ENCODE data around the gene NLRX1.

NLRX1 gene

DNA sequence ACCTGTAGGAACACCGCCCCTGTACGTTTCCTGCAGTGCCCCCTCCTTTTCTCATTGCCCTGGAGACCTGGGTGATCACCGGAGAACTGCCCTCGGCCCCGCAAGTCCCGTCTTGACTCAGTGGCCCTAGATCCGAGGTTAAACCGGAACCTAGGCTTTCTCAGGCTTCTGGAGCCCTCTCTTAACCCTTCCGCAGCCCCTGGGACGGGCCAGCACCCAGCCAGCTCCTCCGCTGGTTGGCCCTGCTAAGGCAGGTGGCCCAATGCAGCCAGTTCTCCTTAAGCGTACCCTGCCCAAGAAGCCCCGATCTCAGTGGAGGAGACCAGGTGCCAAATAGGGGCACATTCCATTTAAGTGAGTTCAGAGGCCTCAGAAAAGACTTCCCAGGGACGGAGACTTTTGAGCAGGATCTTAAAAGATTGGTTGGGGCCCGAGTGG, 776 bp downstream of the NLRX1 start:
- no peaks in the 10 kb centered on the region for H3F3A ChIP-seq (ENCODE audit: low read depth)
- peak overlapping the region; percentile 92 for H2AFZ ChIP-seq (ENCODE audit: low read length)
- no peaks in the 10 kb centered on the region for H4K20me1 ChIP-seq (ENCODE audit: insufficient read depth, low read length, poor library complexity, severe bottlenecking)
- H3K36me3 ChIP-seq (ENCODE audit: insufficient read depth, low read length), result no peaks in the 10 kb centered on the region
- peak overlapping the region; percentile 85 for H3K4me2 ChIP-seq (ENCODE audit: low read depth, low read length, poor library complexity, severe bottlenecking)
- peak overlapping the region; percentile 96 for H3K9ac ChIP-seq (ENCODE audit: low read depth, low read length, poor library complexity, severe bottlenecking)
- peaks cover 25% of the 10 kb centered on the region for H3K4me1 ChIP-seq (ENCODE audit: insufficient read depth, low read length, poor library complexity, severe bottlenecking)
- no peak for TF ChIP-seq EZH2phosphoT487 (IDR thresholded peaks at IDR 0.05; ENCODE audit: borderline replicate concordance)
- TF ChIP-seq, protein P1, sequence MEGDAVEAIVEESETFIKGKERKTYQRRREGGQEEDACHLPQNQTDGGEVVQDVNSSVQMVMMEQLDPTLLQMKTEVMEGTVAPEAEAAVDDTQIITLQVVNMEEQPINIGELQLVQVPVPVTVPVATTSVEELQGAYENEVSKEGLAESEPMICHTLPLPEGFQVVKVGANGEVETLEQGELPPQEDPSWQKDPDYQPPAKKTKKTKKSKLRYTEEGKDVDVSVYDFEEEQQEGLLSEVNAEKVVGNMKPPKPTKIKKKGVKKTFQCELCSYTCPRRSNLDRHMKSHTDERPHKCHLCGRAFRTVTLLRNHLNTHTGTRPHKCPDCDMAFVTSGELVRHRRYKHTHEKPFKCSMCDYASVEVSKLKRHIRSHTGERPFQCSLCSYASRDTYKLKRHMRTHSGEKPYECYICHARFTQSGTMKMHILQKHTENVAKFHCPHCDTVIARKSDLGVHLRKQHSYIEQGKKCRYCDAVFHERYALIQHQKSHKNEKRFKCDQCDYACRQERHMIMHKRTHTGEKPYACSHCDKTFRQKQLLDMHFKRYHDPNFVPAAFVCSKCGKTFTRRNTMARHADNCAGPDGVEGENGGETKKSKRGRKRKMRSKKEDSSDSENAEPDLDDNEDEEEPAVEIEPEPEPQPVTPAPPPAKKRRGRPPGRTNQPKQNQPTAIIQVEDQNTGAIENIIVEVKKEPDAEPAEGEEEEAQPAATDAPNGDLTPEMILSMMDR (conservative IDR thresholded peaks at IDR 0.05; ENCODE audit: low read length), result no peak
- H3K27me3 ChIP-seq (ENCODE audit: insufficient read depth, low read length, poor library complexity, severe bottlenecking), result no peaks in the 10 kb centered on the region
- H3K4me3 ChIP-seq (ENCODE audit: low read length, poor library complexity, severe bottlenecking), result peak overlapping the region; percentile 86
- H3K9me3 ChIP-seq (ENCODE audit: insufficient read depth, low read depth, low read length), result no peaks in the 10 kb centered on the region
- H3K79me2 ChIP-seq (ENCODE audit: insufficient read depth, low read length), result peaks cover 12% of the 10 kb centered on the region; the same call in 1 of the 2 replicates
- no peaks in the 10 kb centered on the region for H3K9me2 ChIP-seq (replicated peaks; ENCODE audit: low read depth, low read length)

DNA sequence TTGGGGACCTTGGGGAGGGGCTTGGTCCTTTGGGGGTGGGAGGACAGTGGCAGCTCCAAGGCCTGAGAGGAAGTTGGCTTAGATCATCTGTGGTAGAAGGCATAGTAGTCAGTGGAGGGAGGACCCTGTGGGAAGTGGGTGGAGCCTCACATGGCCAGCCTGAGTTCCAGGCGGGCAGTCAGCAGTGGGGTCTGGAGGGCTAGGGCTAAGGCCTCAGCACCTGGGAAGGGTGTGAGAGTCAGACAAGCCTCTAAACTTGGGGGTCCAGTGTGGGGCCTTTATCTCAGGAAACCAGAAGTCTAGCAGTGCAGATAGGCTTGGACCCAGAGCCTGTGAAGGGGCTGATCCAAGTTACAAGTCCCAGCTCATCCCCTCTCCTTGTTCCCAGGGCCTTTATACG, 4.0 kb downstream of the NLRX1 start:
- no peak overlapping the region for H2AFZ ChIP-seq (ENCODE audit: low read length)

DNA sequence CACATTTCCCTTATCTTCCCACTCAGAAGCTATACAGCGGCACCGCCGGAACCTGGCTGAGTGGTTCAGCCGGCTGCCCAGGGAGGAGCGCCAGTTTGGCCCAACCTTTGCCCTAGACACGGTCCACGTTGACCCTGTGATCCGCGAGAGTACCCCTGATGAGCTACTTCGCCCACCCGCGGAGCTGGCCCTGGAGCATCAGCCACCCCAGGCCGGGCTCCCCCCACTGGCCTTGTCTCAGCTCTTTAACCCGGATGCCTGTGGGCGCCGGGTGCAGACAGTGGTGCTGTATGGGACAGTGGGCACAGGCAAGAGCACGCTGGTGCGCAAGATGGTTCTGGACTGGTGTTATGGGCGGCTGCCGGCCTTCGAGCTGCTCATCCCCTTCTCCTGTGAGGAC, 4.9 kb downstream of the NLRX1 start:
- Histone ChIP-seq H3K36me3 (ENCODE audit: insufficient read depth, low read length) (no peaks in the 10 kb centered on the region), H3K4me1 (ENCODE audit: insufficient read depth, low read length, poor library complexity, severe bottlenecking) (peaks cover 52% of the 10 kb centered on the region), H4K20me1 (ENCODE audit: insufficient read depth, low read length, poor library complexity, severe bottlenecking) (no peaks in the 10 kb centered on the region), H2AFZ (ENCODE audit: low read length) (no peak overlapping the region), H3K4me2 (ENCODE audit: low read depth, low read length, poor library complexity, severe bottlenecking) (no peak overlapping the region), H3K9me2 (replicated peaks; ENCODE audit: low read depth, low read length) (no peaks in the 10 kb centered on the region), H3K27me3 (ENCODE audit: insufficient read depth, low read length, poor library complexity, severe bottlenecking) (no peaks in the 10 kb centered on the region), H3K9ac (ENCODE audit: low read depth, low read length, poor library complexity, severe bottlenecking) (no peak overlapping the region), H3F3A (ENCODE audit: low read depth) (no peaks in the 10 kb centered on the region), H3K79me2 (ENCODE audit: insufficient read depth, low read length) (peaks cover 17% of the 10 kb centered on the region; the same call in 1 of the 2 replicates), H3K9me3 (ENCODE audit: insufficient read depth, low read depth, low read length) (no peaks in the 10 kb centered on the region), H3K4me3 (ENCODE audit: low read length, poor library complexity, severe bottlenecking) (no peak overlapping the region)
- TF ChIP-seq EZH2phosphoT487 (IDR thresholded peaks at IDR 0.05; ENCODE audit: borderline replicate concordance), result no peak
- TF ChIP-seq, protein P1 (conservative IDR thresholded peaks at IDR 0.05; ENCODE audit: low read length), result no peak

More for the DNA sequence above, 4.0 kb downstream of the NLRX1 start:
- Histone ChIP-seq H4K20me1 (ENCODE audit: insufficient read depth, low read length, poor library complexity, severe bottlenecking) (no peaks in the 10 kb centered on the region), H3K79me2 (ENCODE audit: insufficient read depth, low read length) (peaks cover 17% of the 10 kb centered on the region; the same call in 1 of the 2 replicates), H3K4me2 (ENCODE audit: low read depth, low read length, poor library complexity, severe bottlenecking) (peak overlapping the region; percentile 44), H3K36me3 (ENCODE audit: insufficient read depth, low read length) (no peaks in the 10 kb centered on the region), H3K9me2 (replicated peaks; ENCODE audit: low read depth, low read length) (no peaks in the 10 kb centered on the region), H3K9me3 (ENCODE audit: insufficient read depth, low read depth, low read length) (no peaks in the 10 kb centered on the region), H3K27me3 (ENCODE audit: insufficient read depth, low read length, poor library complexity, severe bottlenecking) (no peaks in the 10 kb centered on the region), H3K9ac (ENCODE audit: low read depth, low read length, poor library complexity, severe bottlenecking) (no peak overlapping the region), H3K4me3 (ENCODE audit: low read length, poor library complexity, severe bottlenecking) (no peak overlapping the region), H3K4me1 (ENCODE audit: insufficient read depth, low read length, poor library complexity, severe bottlenecking) (peaks cover 43% of the 10 kb centered on the region), H3F3A (ENCODE audit: low read depth) (no peaks in the 10 kb centered on the region)
- no peak for TF ChIP-seq EZH2phosphoT487 (IDR thresholded peaks at IDR 0.05; ENCODE audit: borderline replicate concordance)
- TF ChIP-seq, protein P1 (conservative IDR thresholded peaks at IDR 0.05; ENCODE audit: low read length), result no peak
